ENCODE results near the gene MOB3A. TPM values are rescaled to one million over a fixed set of nuclear protein-coding genes. Genes with fewer than 3 reads are reported as not detected.
"Not testable (repeated sequence)": the region's sequence is repeated elsewhere in the genome, so short reads cannot be mapped to it uniquely, and the experiment has no call there.

The MOB3A gene
- total and polyA plus RNA-seq, 2 experiments from 2014 or later: 15.7 to 25.1 TPM

- 97% methylated on average over 14 of the region's 14 CpGs for WGBS (ENCODE audit: low lambda C conversion rate, missing lambda C conversion rate)
Observed at GRCh38 chr19:2132191-2132590, 36.1 kb upstream of the MOB3A start.

GRCh38 chr19:2131012-2131975 lies 35.2 kb upstream of the MOB3A start:
- not testable (repeated sequence) for H3K36me3 ChIP-seq (replicated peaks; ENCODE audit: insufficient read depth, low read depth); H3K9me2 ChIP-seq (replicated peaks; ENCODE audit: insufficient read depth); H2AFZ ChIP-seq; H3K27me3 ChIP-seq; H3K27ac ChIP-seq; DNase-seq (ENCODE audit: low spot score); H3K4me1 ChIP-seq (ENCODE audit: insufficient read depth); H3K4me2 ChIP-seq; H3K4me3 ChIP-seq; H3K9me3 ChIP-seq (ENCODE audit: low read depth)
- 97% methylated on average over 31 of the region's 67 CpGs for WGBS (ENCODE audit: low lambda C conversion rate, missing lambda C conversion rate)
- H3K79me2 ChIP-seq: peaks cover 41% of the 10 kb centered on the region
- peaks cover 34% of the 10 kb centered on the region for H4K20me1 ChIP-seq (ENCODE audit: insufficient read depth, poor library complexity, severe bottlenecking)

More at GRCh38 chr19:2132191-2132590, 36.1 kb upstream of the MOB3A start:
- Histone ChIP-seq H4K20me1 (ENCODE audit: insufficient read depth, poor library complexity, severe bottlenecking) (peaks cover 34% of the 10 kb centered on the region), H3K79me2 (peaks cover 50% of the 10 kb centered on the region), H3K4me3 (no peak overlapping the region), H3K4me2 (no peak overlapping the region), H3K36me3 (replicated peaks; ENCODE audit: insufficient read depth, low read depth) (no peaks in the 10 kb centered on the region), H3K27me3 (no peaks in the 10 kb centered on the region), H3K9me3 (ENCODE audit: low read depth) (no peaks in the 10 kb centered on the region), H3K27ac (no peak overlapping the region), H3K9me2 (replicated peaks; ENCODE audit: insufficient read depth) (no peaks in the 10 kb centered on the region), H3K4me1 (ENCODE audit: insufficient read depth) (no peaks in the 10 kb centered on the region), H2AFZ (no peak overlapping the region)
- DNase-seq (ENCODE audit: low spot score): no peak
- no peak for TF ChIP-seq EZH2 (IDR thresholded peaks at IDR 0.05; ENCODE audit: borderline replicate concordance)
- no peak for TF ChIP-seq EZH2phosphoT487 (IDR thresholded peaks at IDR 0.05; ENCODE audit: low read depth, severe bottlenecking, unreplicated experiment)
- no peak for TF ChIP-seq CTCF (IDR thresholded peaks at IDR 0.05; ENCODE audit: poor library complexity)

GRCh38 chr19:2129892-2130770 lies 34.0 kb upstream of the MOB3A start:
- WGBS (ENCODE audit: low lambda C conversion rate, missing lambda C conversion rate): 97% methylated on average over 26 of the region's 28 CpGs
- no peak overlapping the region for H3K4me3 ChIP-seq
- peaks cover 32% of the 10 kb centered on the region for H3K79me2 ChIP-seq
- no peaks in the 10 kb centered on the region for H3K27me3 ChIP-seq
- H2AFZ ChIP-seq: no peak overlapping the region
- no peak overlapping the region for H3K4me2 ChIP-seq
- DNase-seq (ENCODE audit: low spot score): no peak
- TF ChIP-seq EZH2 (IDR thresholded peaks at IDR 0.05; ENCODE audit: borderline replicate concordance): no peak
- TF ChIP-seq CTCF (IDR thresholded peaks at IDR 0.05; ENCODE audit: poor library complexity): no peak
- no peak for TF ChIP-seq EZH2phosphoT487 (IDR thresholded peaks at IDR 0.05; ENCODE audit: low read depth, severe bottlenecking, unreplicated experiment)
- peaks cover 30% of the 10 kb centered on the region for H4K20me1 ChIP-seq (ENCODE audit: insufficient read depth, poor library complexity, severe bottlenecking)
- no peak overlapping the region for H3K27ac ChIP-seq
- H3K4me1 ChIP-seq (ENCODE audit: insufficient read depth): no peaks in the 10 kb centered on the region
- H3K9me3 ChIP-seq (ENCODE audit: low read depth): no peaks in the 10 kb centered on the region
- H3K9me2 ChIP-seq (replicated peaks; ENCODE audit: insufficient read depth): no peaks in the 10 kb centered on the region
- H3K36me3 ChIP-seq (replicated peaks; ENCODE audit: insufficient read depth, low read depth): no peaks in the 10 kb centered on the region
